CD14-positive monocyte (primary cell): ENCODE measurements around the gene MASP1. TPM values are rescaled to one million over a fixed set of nuclear protein-coding genes. Genes with fewer than 3 reads are reported as not detected.

Experiments used
- DNase-seq, 3 donors: peaks; one replicate each; pipeline ENCODE4 v3.0.0-alpha.2; 2011 to 2022
- H2AFZ ChIP-seq: 2 replicates; pipeline ENCODE4 v1.6.0; 2012; ENCODE audit warnings: mild to moderate bottlenecking, low read depth, low read length, inconsistent platforms; ENCODE audit not compliant: insufficient read depth, poor library complexity, severe bottlenecking
- H3K27ac ChIP-seq, 2 donors: 1 replicate in 1 of 2; 2 replicates in 1 of 2; pipeline ENCODE4 v1.5.1; 2012 to 2013; ENCODE audit warnings: low read length in 2 of 2, control low read depth in 1 of 2, inconsistent platforms in 1 of 2, low read depth in 1 of 2, mild to moderate bottlenecking in 1 of 2
- H3K27me3 ChIP-seq, 2 donors: one replicate each; pipeline versions ENCODE4 v1.6.0 to v1.6.1; 2011 to 2013; ENCODE audit warnings: low read length in 2 of 2; ENCODE audit not compliant: control insufficient read depth in 2 of 2, insufficient read depth in 2 of 2
- H3K36me3 ChIP-seq, 2 donors: replicated peaks in 1 of 2; 1 replicate in 1 of 2; 2 replicates in 1 of 2; pipeline versions ENCODE4 v1.5.1 to v1.6.1; 2012 to 2013; ENCODE audit warnings: low read length in 2 of 2, control low read depth in 1 of 2, inconsistent platforms in 1 of 2, mild to moderate bottlenecking in 1 of 2; ENCODE audit not compliant: insufficient read depth in 2 of 2, control insufficient read depth in 1 of 2
- H3K4me1 ChIP-seq, 2 donors: 1 replicate in 1 of 2; 2 replicates in 1 of 2; pipeline versions ENCODE4 v1.5.1 to v1.6.1; 2012 to 2013; ENCODE audit warnings: low read length in 2 of 2, control low read depth in 1 of 2, inconsistent platforms in 1 of 2, mild to moderate bottlenecking in 1 of 2, moderate library complexity in 1 of 2; ENCODE audit not compliant: insufficient read depth in 2 of 2, control insufficient read depth in 1 of 2
- H3K4me2 ChIP-seq: replicated peaks from 2 replicates; pipeline ENCODE3; 2012; ENCODE audit warnings: low read length, moderate library complexity, mild to moderate bottlenecking; ENCODE audit not compliant: poor library complexity, severe bottlenecking; ENCODE audit errors: extremely low read depth
- H3K4me3 ChIP-seq, 3 experiments: fragments of 200-600 bp in 1 of 3; sonication (generic) in 1 of 3; replicated peaks in 1 of 3; 1 replicate in 2 of 3; 2 replicates in 1 of 3; pipeline ENCODE4 v1.5.1; 2011 to 2013; ENCODE audit warnings: low read length in 3 of 3, mild to moderate bottlenecking in 3 of 3, control low read depth in 2 of 3, low read depth in 2 of 3, inconsistent platforms in 1 of 3, moderate library complexity in 1 of 3
- H3K79me2 ChIP-seq: 2 replicates; pipeline ENCODE4 v1.6.0; 2012; ENCODE audit warnings: mild to moderate bottlenecking, control low read depth, inconsistent platforms, low read length, moderate library complexity; ENCODE audit not compliant: insufficient read depth
- H3K9ac ChIP-seq: 2 replicates; pipeline ENCODE4 v1.6.0; 2017; ENCODE audit warnings: low read length, mild to moderate bottlenecking; ENCODE audit not compliant: insufficient read depth, poor library complexity, severe bottlenecking
- H3K9me3 ChIP-seq, 2 donors: replicated peaks in 1 of 2; 1 replicate in 1 of 2; 2 replicates in 1 of 2; pipeline versions ENCODE4 v1.5.1 to v1.6.1; 2012 to 2013; ENCODE audit warnings: low read length in 2 of 2, control low read depth in 1 of 2; ENCODE audit not compliant: control insufficient read depth in 1 of 2, insufficient read depth in 1 of 2
- H4K20me1 ChIP-seq: 2 replicates; pipeline ENCODE4 v1.6.0; 2012; ENCODE audit warnings: mild to moderate bottlenecking, low read length, control low read depth, moderate library complexity; ENCODE audit not compliant: insufficient read depth
- H3K27ac Mint-ChIP-seq, 7 donors: one replicate each; pipeline ENCODE4 v1.8.0; 2020; ENCODE audit warnings: mild to moderate bottlenecking in 7 of 7, mixed read lengths in 7 of 7, moderate library complexity in 6 of 7, inconsistent platforms in 2 of 7
- H3K27me3 Mint-ChIP-seq, 3 donors: one replicate each; pipeline ENCODE4 v1.8.0; 2021 to 2022; ENCODE audit warnings: low read depth in 3 of 3, mild to moderate bottlenecking in 3 of 3, mixed read lengths in 3 of 3, moderate library complexity in 3 of 3, inconsistent platforms in 1 of 3
- H3K36me3 Mint-ChIP-seq, 2 donors: one replicate each; pipeline ENCODE4 v1.8.0; 2020; ENCODE audit warnings: mixed read lengths in 2 of 2, inconsistent platforms in 1 of 2, mild to moderate bottlenecking in 1 of 2
- H3K4me1 Mint-ChIP-seq: one replicate; pipeline ENCODE4 v1.8.0; 2020; ENCODE audit warnings: mild to moderate bottlenecking, mixed read lengths
- H3K4me3 Mint-ChIP-seq, 2 donors: one replicate each; pipeline ENCODE4 v1.8.0; 2020; ENCODE audit warnings: mild to moderate bottlenecking in 2 of 2, mixed read lengths in 2 of 2, moderate library complexity in 1 of 2
- H3K9me3 Mint-ChIP-seq, 7 donors: one replicate each; pipeline ENCODE4 v1.8.0; 2020 to 2022; ENCODE audit warnings: mixed read lengths in 7 of 7, mild to moderate bottlenecking in 6 of 7, moderate library complexity in 6 of 7, inconsistent platforms in 2 of 7
- WGBS: methylation state at CpG from one replicate; pipeline ENCODE4 v1.1.5; 2013; ENCODE audit warnings: missing lambda C conversion rate; ENCODE audit not compliant: insufficient coverage; 5-methylcytosine and 5-hydroxymethylcytosine counted together
- intact Hi-C, 2 donors: fragments of 100-400 bp; cut with micrococcal nuclease; formaldehyde crosslinking; loops; one replicate each; pipeline versions ENCODE4 v1.15.0 to v1.15.1; 2023
- polyA plus RNA-seq, 3 donors: library from polyadenylated mRNA; depleted of rRNA in 1 of 3; unstranded in 2 of 3; stranded (reverse) in 1 of 3; fragments of 300-500 nt in 2 of 3; fragments of >200 nt in 1 of 3; fragmentation: Illumina TruSeq in 2 of 3; gene quantifications; 1 replicate in 2 of 3; 2 replicates in 1 of 3; pipeline ENCODE4 v1.2.3, GENCODE V29; 2012 to 2021
- TF ChIP-seq, protein P1 (sequence below): fragments of 200-600 bp; IDR thresholded peaks from one replicate; pipeline ENCODE4 v1.8.0; 2022; ENCODE audit warnings: antibody characterized with exemption, mild to moderate bottlenecking

Gene MASP1
- polyA plus RNA-seq, 3 donors, result not detected

DNA sequence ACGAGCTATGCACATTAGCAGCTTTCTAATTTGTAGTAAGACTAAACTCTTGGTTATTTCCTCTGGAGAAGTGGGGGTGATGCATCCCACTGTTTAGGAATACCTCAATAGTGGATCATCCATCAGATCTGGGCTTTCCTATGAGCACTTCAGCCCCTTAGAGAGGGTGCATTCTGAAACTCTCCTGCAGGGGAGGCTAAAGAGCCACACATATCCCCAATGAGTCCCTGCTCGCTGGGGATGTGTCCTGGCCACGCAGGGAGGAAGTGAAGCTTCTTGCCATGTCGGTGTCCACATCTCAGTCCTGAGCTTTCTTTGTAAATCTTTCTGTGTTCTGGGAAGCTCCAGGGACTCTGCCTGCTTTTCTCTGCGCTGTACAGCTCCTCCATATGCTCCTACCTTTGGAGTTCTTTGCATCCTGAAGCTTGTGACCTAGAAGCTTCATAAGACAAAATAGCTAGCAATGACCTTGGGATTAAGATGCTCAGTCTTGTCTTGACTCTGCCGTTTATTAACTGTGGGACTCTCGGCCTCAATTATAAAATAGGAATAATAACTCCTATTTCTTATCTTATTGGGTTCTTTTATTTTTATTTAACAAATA, 28.3 kb upstream of the MASP1 start:
- no peak overlapping the region for H3K27ac Mint-ChIP-seq
- peaks cover 0 to 12% (median 6%) of the 10 kb centered on the region in 3 donors for H3K27me3 Mint-ChIP-seq
- Histone ChIP-seq H3K9ac (no peak overlapping the region), H3K27ac (no peak overlapping the region), H3K4me3 (no peak overlapping the region), H4K20me1 (no peaks in the 10 kb centered on the region), H3K27me3 (no peaks in the 10 kb centered on the region), H3K36me3 (no peaks in the 10 kb centered on the region), H3K4me1 (peaks cover 0 to 5% of the 10 kb centered on the region in 2 donors), H2AFZ (no peak overlapping the region), H3K4me2 (no peak overlapping the region), H3K79me2 (no peaks in the 10 kb centered on the region), H3K9me3 (no peaks in the 10 kb centered on the region)
- WGBS, result 0% methylated on average over 3 of the region's 7 CpGs
- H3K36me3 Mint-ChIP-seq, result no peaks in the 10 kb centered on the region
- H3K4me1 Mint-ChIP-seq, result peaks cover 6% of the 10 kb centered on the region
- intact Hi-C loops, result loop anchor here (2.0 to 10.0 kb wide), 4 partner anchors 359 to 398 kb away; no protein-coding TSS in a partner anchor
- H3K4me3 Mint-ChIP-seq, result peak overlapping the region in 1 of 2 donors; percentile 5
- TF ChIP-seq, protein P1, sequence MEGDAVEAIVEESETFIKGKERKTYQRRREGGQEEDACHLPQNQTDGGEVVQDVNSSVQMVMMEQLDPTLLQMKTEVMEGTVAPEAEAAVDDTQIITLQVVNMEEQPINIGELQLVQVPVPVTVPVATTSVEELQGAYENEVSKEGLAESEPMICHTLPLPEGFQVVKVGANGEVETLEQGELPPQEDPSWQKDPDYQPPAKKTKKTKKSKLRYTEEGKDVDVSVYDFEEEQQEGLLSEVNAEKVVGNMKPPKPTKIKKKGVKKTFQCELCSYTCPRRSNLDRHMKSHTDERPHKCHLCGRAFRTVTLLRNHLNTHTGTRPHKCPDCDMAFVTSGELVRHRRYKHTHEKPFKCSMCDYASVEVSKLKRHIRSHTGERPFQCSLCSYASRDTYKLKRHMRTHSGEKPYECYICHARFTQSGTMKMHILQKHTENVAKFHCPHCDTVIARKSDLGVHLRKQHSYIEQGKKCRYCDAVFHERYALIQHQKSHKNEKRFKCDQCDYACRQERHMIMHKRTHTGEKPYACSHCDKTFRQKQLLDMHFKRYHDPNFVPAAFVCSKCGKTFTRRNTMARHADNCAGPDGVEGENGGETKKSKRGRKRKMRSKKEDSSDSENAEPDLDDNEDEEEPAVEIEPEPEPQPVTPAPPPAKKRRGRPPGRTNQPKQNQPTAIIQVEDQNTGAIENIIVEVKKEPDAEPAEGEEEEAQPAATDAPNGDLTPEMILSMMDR, result peak; percentile 89
- H3K9me3 Mint-ChIP-seq, result no peaks in the 10 kb centered on the region
- peak; percentile 50 to 67 (median 62) for DNase-seq

DNA sequence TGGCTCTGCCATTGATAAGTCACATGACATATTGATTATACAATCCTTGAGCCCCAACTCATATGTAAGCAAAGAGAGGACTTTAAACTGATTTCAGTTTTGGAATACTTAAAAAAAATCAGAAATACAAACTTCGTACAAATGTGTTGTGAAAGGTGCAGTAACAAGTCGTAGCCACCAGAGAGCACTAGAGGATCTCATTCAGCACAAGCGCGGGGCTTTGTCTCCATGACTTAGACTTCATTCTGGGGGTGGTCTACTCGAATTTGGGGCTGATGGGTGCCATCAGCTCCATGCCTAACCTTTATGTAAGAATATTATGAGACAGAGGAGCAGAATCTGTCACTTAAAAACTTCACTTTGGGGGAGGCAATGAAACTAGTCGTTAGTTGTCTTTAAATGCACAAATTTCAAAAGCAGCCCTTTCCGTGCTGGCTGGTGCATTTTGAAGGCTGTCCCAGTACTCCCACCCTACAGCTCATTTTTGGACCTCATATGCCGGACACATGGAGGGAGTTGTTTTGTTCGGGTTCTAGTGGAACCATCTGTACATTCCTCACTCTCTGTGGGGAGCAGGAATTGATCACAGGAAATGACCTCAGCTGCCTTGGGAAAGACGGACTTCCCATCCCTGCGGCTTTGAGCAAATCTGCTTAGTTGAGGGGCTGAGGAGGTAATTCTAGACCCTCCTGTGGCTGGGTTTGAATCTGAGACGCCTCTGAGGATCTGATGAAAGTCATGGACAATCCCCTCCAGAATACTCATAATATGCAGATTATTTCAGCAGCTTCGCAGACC, 27.5 kb upstream of the MASP1 start:
- H3K27ac Mint-ChIP-seq, result no peak overlapping the region
- H3K4me2 ChIP-seq, result peak overlapping the region; percentile 22
- H3K36me3 Mint-ChIP-seq, result no peaks in the 10 kb centered on the region
- peak; percentile 9 to 40 (median 37) for DNase-seq
- no peaks in the 10 kb centered on the region for H3K9me3 ChIP-seq
- H3K4me3 Mint-ChIP-seq, result peak overlapping the region in 1 of 2 donors; percentile 32
- no peak overlapping the region for H3K4me3 ChIP-seq
- no peak overlapping the region for H3K27ac ChIP-seq
- TF ChIP-seq, protein P1, result peak; percentile 75
- intact Hi-C loops, result loop anchor here (2.0 to 10.0 kb wide), 4 partner anchors 360 to 398 kb away; no protein-coding TSS in a partner anchor
- peaks cover 0 to 15% (median 6%) of the 10 kb centered on the region in 3 donors for H3K27me3 Mint-ChIP-seq
- H3K27me3 ChIP-seq, result no peaks in the 10 kb centered on the region
- H3K79me2 ChIP-seq, result no peaks in the 10 kb centered on the region
- H3K9me3 Mint-ChIP-seq, result no peaks in the 10 kb centered on the region
- peaks cover 0 to 5% of the 10 kb centered on the region in 2 donors for H3K4me1 ChIP-seq
- no peaks in the 10 kb centered on the region for H4K20me1 ChIP-seq
- peaks cover 6% of the 10 kb centered on the region for H3K4me1 Mint-ChIP-seq
- peak overlapping the region; percentile 25 for H2AFZ ChIP-seq
- 0% methylated on average over 4 of the region's 13 CpGs for WGBS
- no peaks in the 10 kb centered on the region for H3K36me3 ChIP-seq
- no peak overlapping the region for H3K9ac ChIP-seq
